ENCODE measurements around the gene PPDPF. TPM values are rescaled to one million over a fixed set of nuclear protein-coding genes. Genes with fewer than 3 reads are reported as not detected.

Gene PPDPF
- total RNA-seq, 1 experiment from 2014 or later, result 149 TPM

- H3K4me3 Mint-ChIP-seq, result no peak overlapping the region
These were observed 15.3 kb upstream of the PPDPF start for GRCh38 chr20:63505281-63505680.

More at GRCh38 chr20:63505281-63505680, 15.3 kb upstream of the PPDPF start:
- H3K27ac Mint-ChIP-seq, result no peak overlapping the region
- H2AK5ac ChIP-seq (ENCODE audit: insufficient read length, low read length), result no peak overlapping the region
- no peak overlapping the region for H2BK12ac ChIP-seq (ENCODE audit: insufficient read length, low read depth, low read length)
- H3K4me2 ChIP-seq (ENCODE audit: insufficient read depth, insufficient read length, low read length), result no peak overlapping the region
- no peaks in the 10 kb centered on the region for H3K79me1 ChIP-seq (ENCODE audit: insufficient read depth, low read depth, low read length, poor library complexity, severe bottlenecking)
- peaks cover 61% of the 10 kb centered on the region for H3K27me3 Mint-ChIP-seq (ENCODE audit: low read depth)
- no peak overlapping the region for H2BK20ac ChIP-seq (ENCODE audit: low read depth, low read length, poor library complexity, severe bottlenecking)
- H4K91ac ChIP-seq (ENCODE audit: insufficient read length, low read depth, low read length), result no peak overlapping the region
- H3K56ac ChIP-seq (ENCODE audit: insufficient read length, low read depth, low read length), result no peak overlapping the region
- TF ChIP-seq CTCF (conservative IDR thresholded peaks at IDR 0.05), result no peak
- H3K79me2 ChIP-seq (ENCODE audit: insufficient read depth, low read length), result no peaks in the 10 kb centered on the region
- WGBS (ENCODE audit: extremely low coverage, insufficient read length, low lambda C conversion rate), result no CpG with 5 or more reads among the region's 8 CpGs
- H3K27me3 ChIP-seq (ENCODE audit: insufficient read depth, low read length), result no peaks in the 10 kb centered on the region; the same call in 1 of the 2 replicates
- no peaks in the 10 kb centered on the region for H3K4me1 Mint-ChIP-seq
- no peak overlapping the region for H2BK15ac ChIP-seq (ENCODE audit: low read depth, low read length)
- H2BK5ac ChIP-seq (ENCODE audit: insufficient read length, low read length), result no peak overlapping the region
- H3K4ac ChIP-seq (ENCODE audit: low read depth, low read length), result no peak overlapping the region
- no peak for DNase-seq
- H3K23ac ChIP-seq (ENCODE audit: insufficient read length, low read depth, low read length), result no peak overlapping the region
- H3K27ac ChIP-seq (ENCODE audit: insufficient read length, low read depth, low read length), result no peak overlapping the region
- H4K20me1 ChIP-seq (ENCODE audit: control insufficient read depth, insufficient read depth, insufficient read length), result peaks cover 2% of the 10 kb centered on the region
- H4K8ac ChIP-seq (replicated peaks; ENCODE audit: insufficient read length, low read depth, low read length), result no peak overlapping the region
- H3T11ph ChIP-seq (ENCODE audit: low read length), result no peak overlapping the region
- no peaks in the 10 kb centered on the region for H3K9me3 ChIP-seq (ENCODE audit: control insufficient read depth, low read depth, low read length)
- H4K5ac ChIP-seq (ENCODE audit: insufficient read length, low read depth, low read length), result no peak overlapping the region
- no peaks in the 10 kb centered on the region for H3K23me2 ChIP-seq (ENCODE audit: insufficient read length, low read depth, low read length, poor library complexity, severe bottlenecking)
- no peak overlapping the region for H3K9ac ChIP-seq (ENCODE audit: extremely low read depth, insufficient read length, low read length)
- H2AFZ ChIP-seq (ENCODE audit: low read length), result no peak overlapping the region
- no peak overlapping the region for H3K14ac ChIP-seq (ENCODE audit: insufficient read depth, low read length)
- H3K9me3 Mint-ChIP-seq, result peaks cover 11 to 34% of the 10 kb centered on the region in 2 experiments; a peak in 4 of 5 replicates
- no peak overlapping the region for H3K18ac ChIP-seq (ENCODE audit: insufficient read length, low read depth, low read length)
- H3K36me3 Mint-ChIP-seq (ENCODE audit: insufficient read depth in 1 of 3, low read depth in 3 of 3), result peaks cover 0 to 24% (median 0%) of the 10 kb centered on the region in 3 experiments; a peak in 3 of 7 replicates
- H2BK120ac ChIP-seq (ENCODE audit: low read depth, low read length, poor library complexity, severe bottlenecking), result no peak overlapping the region
- H3K4me1 ChIP-seq (ENCODE audit: insufficient read depth, low read length), result no peaks in the 10 kb centered on the region
